ENCODE data around the gene ADAM33.

ADAM33 gene

GRCh38 chr20:3647473-3647872, 34.3 kb downstream of the ADAM33 start:
- Histone ChIP-seq H3K4me3 (replicated peaks; ENCODE audit: low read depth, low read length) (no peak overlapping the region), H3K27me3 (replicated peaks; ENCODE audit: control insufficient read depth, insufficient read depth, low read length) (no peaks in the 10 kb centered on the region), H3K36me3 (ENCODE audit: control insufficient read depth, insufficient read depth, low read length) (peaks cover 1% of the 10 kb centered on the region; the same call in 1 of the 2 replicates)
- DNase-seq (ENCODE audit: extremely low read depth, insufficient read length): no peak
- no peak for TF ChIP-seq CTCF (IDR thresholded peaks at IDR 0.05; ENCODE audit: insufficient read depth, low read length, poor library complexity, severe bottlenecking)

GRCh38 chr20:3646651-3647050, 35.2 kb downstream of the ADAM33 start:
- H3K36me3 ChIP-seq (ENCODE audit: control insufficient read depth, insufficient read depth, low read length): peaks cover 1% of the 10 kb centered on the region; the same call in 1 of the 2 replicates
- no peak overlapping the region for H3K4me3 ChIP-seq (replicated peaks; ENCODE audit: low read depth, low read length)
- no peaks in the 10 kb centered on the region for H3K27me3 ChIP-seq (replicated peaks; ENCODE audit: control insufficient read depth, insufficient read depth, low read length)
- DNase-seq (ENCODE audit: extremely low read depth, insufficient read length): no peak
- TF ChIP-seq CTCF (IDR thresholded peaks at IDR 0.05; ENCODE audit: insufficient read depth, low read length, poor library complexity, severe bottlenecking): no peak

- Histone ChIP-seq H3K36me3 (ENCODE audit: control insufficient read depth, insufficient read depth, low read length) (peaks cover 1% of the 10 kb centered on the region; the same call in 1 of the 2 replicates), H3K27me3 (replicated peaks; ENCODE audit: control insufficient read depth, insufficient read depth, low read length) (no peaks in the 10 kb centered on the region), H3K4me3 (replicated peaks; ENCODE audit: low read depth, low read length) (no peak overlapping the region)
- DNase-seq (ENCODE audit: extremely low read depth, insufficient read length): no peak
- no peak for TF ChIP-seq CTCF (IDR thresholded peaks at IDR 0.05; ENCODE audit: insufficient read depth, low read length, poor library complexity, severe bottlenecking)
Observed at GRCh38 chr20:3646067-3646440, 35.8 kb downstream of the ADAM33 start.

- Histone ChIP-seq H3K4me3 (replicated peaks; ENCODE audit: low read depth, low read length) (no peak overlapping the region), H3K36me3 (ENCODE audit: control insufficient read depth, insufficient read depth, low read length) (peaks cover 1% of the 10 kb centered on the region; the same call in 1 of the 2 replicates), H3K27me3 (replicated peaks; ENCODE audit: control insufficient read depth, insufficient read depth, low read length) (no peaks in the 10 kb centered on the region)
- no peak for TF ChIP-seq CTCF (IDR thresholded peaks at IDR 0.05; ENCODE audit: insufficient read depth, low read length, poor library complexity, severe bottlenecking)
- DNase-seq (ENCODE audit: extremely low read depth, insufficient read length): no peak
Observed at GRCh38 chr20:3645309-3646066, 36.3 kb downstream of the ADAM33 start.

- Histone ChIP-seq H3K27me3 (replicated peaks; ENCODE audit: control insufficient read depth, insufficient read depth, low read length) (no peaks in the 10 kb centered on the region), H3K36me3 (ENCODE audit: control insufficient read depth, insufficient read depth, low read length) (peaks cover under 1% of the 10 kb centered on the region; the same call in 1 of the 2 replicates), H3K4me3 (replicated peaks; ENCODE audit: low read depth, low read length) (no peak overlapping the region)
- no peak for DNase-seq (ENCODE audit: extremely low read depth, insufficient read length)
- no peak for TF ChIP-seq CTCF (IDR thresholded peaks at IDR 0.05; ENCODE audit: insufficient read depth, low read length, poor library complexity, severe bottlenecking)
Observed at GRCh38 chr20:3640259-3640658, 41.6 kb downstream of the ADAM33 start.
